Measurements from ENCODE around the gene PRKX. TPM values are rescaled to one million over a fixed set of nuclear protein-coding genes. Genes with fewer than 3 reads are reported as not detected.

Gene PRKX
- total and polyA plus RNA-seq, 2 of the 4 experiments (the other 2 are of a cell fraction), result 7.2 to 14.9 TPM

DNA sequence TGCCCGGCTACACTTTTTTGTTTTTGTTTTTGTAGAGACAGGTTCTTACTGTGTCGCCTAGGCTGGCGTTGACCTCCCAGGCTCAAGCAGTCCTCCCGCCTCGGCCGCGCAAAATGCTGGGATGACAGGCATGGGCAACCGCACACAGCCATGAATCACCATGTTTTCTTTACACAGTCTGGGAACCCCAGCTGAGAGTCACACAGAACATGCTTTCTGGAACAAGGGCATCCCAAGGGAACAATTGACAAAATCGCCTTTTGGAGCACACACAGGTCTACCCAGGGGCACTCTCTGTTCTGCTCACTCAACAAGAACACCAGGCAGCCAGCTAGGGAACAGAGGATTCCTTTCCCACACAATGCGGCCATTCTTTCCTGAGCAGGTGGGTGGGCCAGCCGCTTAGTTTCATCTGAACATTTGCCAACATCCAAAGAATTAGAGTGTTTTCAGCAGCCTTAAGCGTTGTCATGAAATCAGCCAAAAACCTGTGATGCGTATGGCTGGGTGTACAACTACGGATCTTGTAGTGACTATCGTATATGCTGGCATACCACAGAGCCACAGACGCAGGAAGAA, 15.7 kb downstream of the PRKX start:
- dilution Hi-C loops (cut with HindIII; ENCODE audit: low sequenced_read_pairs, unreplicated experiment), result no loop called here
- 50% methylated on average over 1 of the region's 16 CpGs; no CpG with 5 or more reads in 1 of the 2 experiments for WGBS, 2 experiments (ENCODE audit: extremely low coverage in 2 of 2, insufficient read length in 1 of 2)

More for the DNA sequence above, 15.7 kb downstream of the PRKX start:
- Histone ChIP-seq H3K27me3 (ENCODE audit: control insufficient read depth, insufficient read depth, low read length) (no peaks in the 10 kb centered on the region), H4K20me1 (ENCODE audit: insufficient read depth, low read length) (no peaks in the 10 kb centered on the region), H3K9me1 (ENCODE audit: insufficient read depth, low read length) (no peaks in the 10 kb centered on the region), H2BK120ac (ENCODE audit: low read depth, low read length) (no peak overlapping the region), H3K14ac (replicated peaks; ENCODE audit: low read depth, low read length) (no peak overlapping the region), H2BK15ac (ENCODE audit: low read depth, low read length) (no peak overlapping the region), H2BK5ac (ENCODE audit: low read depth, low read length, poor library complexity, severe bottlenecking) (no peak overlapping the region), H3K18ac (ENCODE audit: low read depth, low read length) (no peak overlapping the region), H3K27ac (ENCODE audit: insufficient read depth, low read length) (no peak overlapping the region), H2BK20ac (ENCODE audit: low read depth, low read length) (no peak overlapping the region), H3K23ac (ENCODE audit: low read depth, low read length) (no peak overlapping the region), H3K4me1 (ENCODE audit: control insufficient read depth, insufficient read depth, low read length) (peaks cover 3% of the 10 kb centered on the region; the same call in 1 of the 2 replicates), H2AFZ (replicated peaks; ENCODE audit: low read length, poor library complexity) (no peak overlapping the region), H4K91ac (ENCODE audit: insufficient read depth, low read depth, low read length) (no peak overlapping the region), H3K56ac (ENCODE audit: extremely low read depth, insufficient read depth, low read length) (no peak overlapping the region), H3K79me1 (ENCODE audit: low read depth in 1 of 2, low read length in 2 of 2) (peaks cover 0 to 11% of the 10 kb centered on the region in 2 experiments; a peak in 2 of 4 replicates), H3K4me2 (ENCODE audit: low read depth, low read length) (no peak overlapping the region), H4K8ac (ENCODE audit: low read depth in 2 of 2, low read length in 2 of 2) (no peak overlapping the region), H2AK9ac (replicated peaks; ENCODE audit: low read depth, low read length, poor library complexity) (no peak overlapping the region), H3K4ac (ENCODE audit: low read depth, low read length) (no peak overlapping the region), H3K4me3 (ENCODE audit: insufficient read depth, low read depth, low read length) (no peak overlapping the region), H4K5ac (ENCODE audit: low read depth, low read length) (no peak overlapping the region), H3K9ac (ENCODE audit: low read depth, low read length) (no peak overlapping the region), H3K36me3 (ENCODE audit: control insufficient read depth, insufficient read depth, low read length) (no peaks in the 10 kb centered on the region), H3K9me3 (ENCODE audit: control insufficient read depth, insufficient read depth, low read length) (no peaks in the 10 kb centered on the region), H2AK5ac (ENCODE audit: low read depth, low read length) (no peak overlapping the region)
- in situ Hi-C loops (cut with MboI; ENCODE audit: low sequenced_read_pairs), result no loop called here
- no TSS peak for BruUV-seq (replicated peaks)
- DNase-seq, result peak; percentile 42
- no peak for ATAC-seq (ENCODE audit: low read depth)
- POLR2A ChIA-PET (ENCODE audit: unreplicated experiment), result no interaction called here
- TF ChIP-seq CEBPB (IDR thresholded peaks at IDR 0.05; ENCODE audit: low read depth, low read length), result no peak
- TF ChIP-seq CHD1 (IDR thresholded peaks at IDR 0.05; ENCODE audit: low read depth, low read length), result no peak
- no peak for TF ChIP-seq MXI1 (IDR thresholded peaks at IDR 0.05; ENCODE audit: borderline replicate concordance, low read depth, low read length)
- TF ChIP-seq MAFK (IDR thresholded peaks at IDR 0.05; ENCODE audit: low read depth, low read length), result no peak
- TF ChIP-seq, protein P1, sequence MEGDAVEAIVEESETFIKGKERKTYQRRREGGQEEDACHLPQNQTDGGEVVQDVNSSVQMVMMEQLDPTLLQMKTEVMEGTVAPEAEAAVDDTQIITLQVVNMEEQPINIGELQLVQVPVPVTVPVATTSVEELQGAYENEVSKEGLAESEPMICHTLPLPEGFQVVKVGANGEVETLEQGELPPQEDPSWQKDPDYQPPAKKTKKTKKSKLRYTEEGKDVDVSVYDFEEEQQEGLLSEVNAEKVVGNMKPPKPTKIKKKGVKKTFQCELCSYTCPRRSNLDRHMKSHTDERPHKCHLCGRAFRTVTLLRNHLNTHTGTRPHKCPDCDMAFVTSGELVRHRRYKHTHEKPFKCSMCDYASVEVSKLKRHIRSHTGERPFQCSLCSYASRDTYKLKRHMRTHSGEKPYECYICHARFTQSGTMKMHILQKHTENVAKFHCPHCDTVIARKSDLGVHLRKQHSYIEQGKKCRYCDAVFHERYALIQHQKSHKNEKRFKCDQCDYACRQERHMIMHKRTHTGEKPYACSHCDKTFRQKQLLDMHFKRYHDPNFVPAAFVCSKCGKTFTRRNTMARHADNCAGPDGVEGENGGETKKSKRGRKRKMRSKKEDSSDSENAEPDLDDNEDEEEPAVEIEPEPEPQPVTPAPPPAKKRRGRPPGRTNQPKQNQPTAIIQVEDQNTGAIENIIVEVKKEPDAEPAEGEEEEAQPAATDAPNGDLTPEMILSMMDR (conservative IDR thresholded peaks at IDR 0.05; ENCODE audit: low read depth, low read length), result no peak
- no peak for TF ChIP-seq MAZ (IDR thresholded peaks at IDR 0.05; ENCODE audit: borderline replicate concordance, low read depth, low read length)
- TF ChIP-seq BHLHE40 (IDR thresholded peaks at IDR 0.05; ENCODE audit: low read depth, low read length), result no peak
- TF ChIP-seq RCOR1 (IDR thresholded peaks at IDR 0.05; ENCODE audit: insufficient replicate concordance, low read length), result no peak
- no peak for TF ChIP-seq RAD21 (IDR thresholded peaks at IDR 0.05; ENCODE audit: low read length)
- no peak for TF ChIP-seq NFE2L2 (IDR thresholded peaks at IDR 0.05; ENCODE audit: low read depth, low read length)
- no peak for TF ChIP-seq FOS (IDR thresholded peaks at IDR 0.05; ENCODE audit: low read depth, low read length)
- no peak for TF ChIP-seq RFX5 (IDR thresholded peaks at IDR 0.05; ENCODE audit: low read depth, low read length)
- intact Hi-C loops (cut with micrococcal nuclease), result no loop called here
- CTCF ChIA-PET, result no interaction called here
